Uterus (tissue), 4 donors: Measurements from ENCODE around the gene ARHGAP44. TPM values are rescaled to one million over a fixed set of nuclear protein-coding genes. Genes with fewer than 3 reads are reported as not detected.

Experiments
- DNase-seq, 2 donors: peaks; one replicate each; pipeline ENCODE4 v3.0.0-alpha.2; 2019 to 2020
- H3K27ac ChIP-seq, 2 donors: fragments of 200-600 bp; sonication (generic); 1 replicate in 1 of 2; 2 replicates in 1 of 2; pipeline ENCODE4 v1.5.1; 2016 to 2018
- H3K27me3 ChIP-seq, 2 donors: fragments of 200-600 bp; sonication (generic); one replicate each; pipeline ENCODE4 v1.5.1; 2018 to 2019; ENCODE audit warnings: control low read depth in 1 of 2
- H3K36me3 ChIP-seq, 2 donors: fragments of 200-600 bp; sonication (generic); one replicate each; pipeline ENCODE4 v1.5.1; 2019; ENCODE audit warnings: control low read depth in 1 of 2
- H3K4me1 ChIP-seq, 2 donors: fragments of 200-600 bp; sonication (generic); one replicate each; pipeline ENCODE4 v1.5.1; 2018 to 2019; ENCODE audit warnings: control low read depth in 1 of 2
- H3K4me3 ChIP-seq, 2 donors: fragments of 200-600 bp; sonication (generic); 1 replicate in 1 of 2; 2 replicates in 1 of 2; pipeline ENCODE4 v1.5.1; 2018 to 2019; ENCODE audit warnings: mild to moderate bottlenecking in 1 of 2
- H3K9me3 ChIP-seq, 2 donors: fragments of 200-600 bp; sonication (generic); one replicate each; pipeline ENCODE4 v1.5.1; 2019; ENCODE audit warnings: control low read depth in 1 of 2
- CTCF ChIP-seq, 4 experiments: fragments of 200-600 bp in 2 of 4; fragments of 450-650 bp in 2 of 4; sonication (generic) in 2 of 4; IDR thresholded peaks; one replicate each; pipeline ENCODE4 v1.5.1; 2016 to 2019; ENCODE audit warnings: antibody characterized with exemption in 4 of 4, mild to moderate bottlenecking in 2 of 4, moderate library complexity in 1 of 4
- POLR2A ChIP-seq, 2 donors: fragments of 450-650 bp; IDR thresholded peaks; one replicate each; pipeline ENCODE4 v1.6.1; 2016; ENCODE audit warnings: antibody characterized with exemption in 2 of 2, mild to moderate bottlenecking in 1 of 2, moderate library complexity in 1 of 2
- intact Hi-C: fragments of 100-400 bp; cut with DNase I; formaldehyde crosslinking; loops from one replicate; pipeline ENCODE4 v1.15.1; 2023; ENCODE audit warnings: low total_unique reads
- total RNA-seq, 4 donors: library from RNA; depleted of rRNA in 3 of 4; stranded (reverse); fragments of >200 nt in 3 of 4; gene quantifications; one replicate each; pipeline versions ENCODE4 v1.1.0 to v1.2.4, GENCODE V29; 2014 to 2023
- donor health status: DM: yes; HTN: yes; CAD: no.

Gene ARHGAP44
- total RNA-seq, 4 donors from 2014 or later = 2.6 to 19.1 (median 13.2) TPM

- Histone ChIP-seq H3K27ac (no peak overlapping the region), H3K36me3 (no peaks in the 10 kb centered on the region), H3K9me3 (no peaks in the 10 kb centered on the region), H3K4me3 (no peak overlapping the region), H3K27me3 (no peaks in the 10 kb centered on the region), H3K4me1 (peaks cover 0 to 3% of the 10 kb centered on the region in 2 donors)
- intact Hi-C loops = no loop called here
- TF ChIP-seq CTCF (IDR thresholded peaks at IDR 0.05) (no peak), POLR2A (IDR thresholded peaks at IDR 0.05) (no peak)
- DNase-seq = no peak
Measured at GRCh38 chr17:12768255-12768654, 21.0 kb upstream of the ARHGAP44 start.

- H3K9me3 ChIP-seq = no peaks in the 10 kb centered on the region
- TF ChIP-seq POLR2A (IDR thresholded peaks at IDR 0.05) = no peak
- no peak overlapping the region for H3K4me3 ChIP-seq
- no peaks in the 10 kb centered on the region for H3K36me3 ChIP-seq
- DNase-seq = no peak
- no peak overlapping the region for H3K27ac ChIP-seq
- intact Hi-C loops = no loop called here
- H3K27me3 ChIP-seq = no peaks in the 10 kb centered on the region
- H3K4me1 ChIP-seq = peaks cover 0 to 3% of the 10 kb centered on the region in 2 donors
Measured at GRCh38 chr17:12769981-12770380, 19.3 kb upstream of the ARHGAP44 start.

- intact Hi-C loops = no loop called here
- TF ChIP-seq POLR2A (IDR thresholded peaks at IDR 0.05) = no peak
- no peak for TF ChIP-seq CTCF (IDR thresholded peaks at IDR 0.05)
- no peak for DNase-seq
- Histone ChIP-seq H3K36me3 (no peaks in the 10 kb centered on the region), H3K4me1 (no peaks in the 10 kb centered on the region), H3K9me3 (no peaks in the 10 kb centered on the region), H3K27ac (no peak overlapping the region), H3K4me3 (no peak overlapping the region), H3K27me3 (no peaks in the 10 kb centered on the region)
Measured at GRCh38 chr17:12773153-12773552, 16.1 kb upstream of the ARHGAP44 start.

- H3K27me3 ChIP-seq = peaks cover 0 to 5% of the 10 kb centered on the region in 2 donors
- H3K4me1 ChIP-seq = no peaks in the 10 kb centered on the region
- TF ChIP-seq POLR2A (IDR thresholded peaks at IDR 0.05) = no peak
- no peak for TF ChIP-seq CTCF (IDR thresholded peaks at IDR 0.05)
- H3K9me3 ChIP-seq = no peaks in the 10 kb centered on the region
- H3K27ac ChIP-seq = peak overlapping the region; percentile 55 to 67
- no peak for DNase-seq
- H3K4me3 ChIP-seq = peak overlapping the region; percentile 52 to 59
- H3K36me3 ChIP-seq = no peaks in the 10 kb centered on the region
- intact Hi-C loops = no loop called here
Measured at GRCh38 chr17:12789075-12789480, 220 bp upstream of the ARHGAP44 start.

GRCh38 chr17:12790249-12791106, 1.2 kb downstream of the ARHGAP44 start:
- intact Hi-C loops = no loop called here
- peaks cover 0 to 5% of the 10 kb centered on the region in 2 donors for H3K27me3 ChIP-seq
- no peak for DNase-seq
- H3K9me3 ChIP-seq = no peaks in the 10 kb centered on the region
- no peaks in the 10 kb centered on the region for H3K36me3 ChIP-seq
- peak overlapping the region; percentile 52 to 59 for H3K4me3 ChIP-seq
- peak overlapping the region in 1 of 2 donors; percentile 67 for H3K27ac ChIP-seq
- TF ChIP-seq POLR2A (IDR thresholded peaks at IDR 0.05) = no peak
- no peak for TF ChIP-seq CTCF (IDR thresholded peaks at IDR 0.05)
- no peaks in the 10 kb centered on the region for H3K4me1 ChIP-seq
